Upper lobe of left lung (tissue), 6 donors: Measurements from ENCODE around the gene RRP9. TPM values are rescaled to one million over a fixed set of nuclear protein-coding genes. Genes with fewer than 3 reads are reported as not detected.

Experiments
- ATAC-seq, 2 donors: fragments of 200-7000 bp; cut with Tn5 transposase; one replicate each; pipeline ENCODE4 v1.9.1; 2022; ENCODE audit warnings: mild to moderate bottlenecking in 2 of 2, moderate library complexity in 2 of 2; ENCODE audit not compliant: low FRiP score in 2 of 2
- DNase-seq, 2 donors: peaks; one replicate each; pipeline ENCODE4 v3.0.0-alpha.2; 2019 to 2020
- H3K27ac ChIP-seq, 4 donors: fragments of 200-600 bp; sonication (generic); one replicate each; pipeline ENCODE4 v1.5.1; 2016 to 2019
- H3K27me3 ChIP-seq, 4 donors: fragments of 200-600 bp; sonication (generic); one replicate each; pipeline ENCODE4 v1.5.1; 2017 to 2019
- H3K36me3 ChIP-seq, 4 donors: fragments of 200-600 bp; sonication (generic); one replicate each; pipeline ENCODE4 v1.5.1; 2016 to 2019
- H3K4me1 ChIP-seq, 4 donors: fragments of 200-600 bp; sonication (generic); one replicate each; pipeline ENCODE4 v1.5.1; 2018 to 2019
- H3K4me3 ChIP-seq, 4 donors: fragments of 200-600 bp; sonication (generic); one replicate each; pipeline ENCODE4 v1.5.1; 2017 to 2019; ENCODE audit warnings: mild to moderate bottlenecking in 2 of 4, moderate library complexity in 1 of 4
- H3K9me3 ChIP-seq, 4 donors: fragments of 200-600 bp; sonication (generic); one replicate each; pipeline ENCODE4 v1.5.1; 2018 to 2019
- EP300 ChIP-seq, 4 donors: sonication (generic); formaldehyde crosslinking; IDR thresholded peaks; one replicate each; pipeline ENCODE4 v1.5.1; 2017; ENCODE audit warnings: antibody characterized with exemption in 4 of 4, control low read depth in 2 of 4
- POLR2A ChIP-seq, 4 donors: fragments of 450-650 bp; IDR thresholded peaks; one replicate each; pipeline ENCODE4 v1.5.1; 2016 to 2017; ENCODE audit warnings: antibody characterized with exemption in 4 of 4, mild to moderate bottlenecking in 2 of 4
- POLR2AphosphoS5 ChIP-seq, 2 donors: sonication (generic); formaldehyde crosslinking; IDR thresholded peaks; one replicate each; pipeline ENCODE4 v1.5.1; 2017; ENCODE audit warnings: antibody characterized with exemption in 2 of 2
- WGBS, 2 donors: methylation state at CpG; one replicate each; pipeline ENCODE4 v1.1.5; 2017 to 2018; 5-methylcytosine and 5-hydroxymethylcytosine counted together
- total RNA-seq, 6 donors: library from RNA; depleted of rRNA in 4 of 6; stranded (reverse); fragments of >200 nt in 4 of 6; gene quantifications; one replicate each; pipeline versions ENCODE4 v1.1.0 to v1.2.1, GENCODE V29; 2016 to 2021
- TF ChIP-seq, protein P1 (sequence below), 6 experiments: fragments of 450-650 bp in 4 of 6; fragments of 200-600 bp in 2 of 6; sonication (generic) in 2 of 6; IDR thresholded peaks; one replicate each; pipeline ENCODE4 v1.5.1; 2016 to 2019; ENCODE audit warnings: antibody characterized with exemption in 6 of 6
- donor health status: DM: no; HTN: no; CAD: no; lungs with moderate emphysema.
- donor health status: DM: no; HTN: yes; CAD: no; lungs with severe emphysema.

The RRP9 gene
- total RNA-seq, 6 donors from 2014 or later, result 10.7 to 30.4 (median 19.8) TPM

DNA sequence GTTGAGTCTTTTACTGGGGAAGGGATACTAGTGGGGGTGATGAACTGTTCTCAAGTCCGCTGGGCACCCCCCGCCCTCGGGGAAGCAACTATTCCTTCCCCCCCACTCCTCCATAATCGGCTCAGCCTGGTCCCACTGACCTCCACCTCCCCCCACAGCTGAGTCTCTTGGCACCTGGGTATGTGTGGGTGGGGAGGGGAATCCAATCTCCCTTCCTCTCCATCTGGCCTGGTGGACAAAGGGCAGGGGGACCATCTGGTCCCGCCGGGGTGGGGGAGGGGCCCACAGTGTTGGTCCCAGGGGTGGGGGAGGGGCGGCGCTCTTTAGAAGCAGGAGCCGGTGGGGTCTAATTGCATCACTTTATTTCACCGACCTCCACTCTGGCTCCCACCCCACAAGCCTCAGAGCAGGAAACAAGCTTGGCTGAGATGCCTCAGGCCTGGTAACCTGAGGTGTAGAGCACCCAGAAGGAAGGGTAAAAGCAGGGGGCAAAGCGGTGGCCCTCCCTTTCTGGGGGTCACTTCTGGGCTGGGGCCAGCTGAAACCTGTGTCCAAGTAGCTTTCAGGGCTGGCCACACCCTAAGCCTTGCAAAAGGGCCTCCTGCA is 26.6 kb upstream of the RRP9 start:
- TF ChIP-seq, protein P1, sequence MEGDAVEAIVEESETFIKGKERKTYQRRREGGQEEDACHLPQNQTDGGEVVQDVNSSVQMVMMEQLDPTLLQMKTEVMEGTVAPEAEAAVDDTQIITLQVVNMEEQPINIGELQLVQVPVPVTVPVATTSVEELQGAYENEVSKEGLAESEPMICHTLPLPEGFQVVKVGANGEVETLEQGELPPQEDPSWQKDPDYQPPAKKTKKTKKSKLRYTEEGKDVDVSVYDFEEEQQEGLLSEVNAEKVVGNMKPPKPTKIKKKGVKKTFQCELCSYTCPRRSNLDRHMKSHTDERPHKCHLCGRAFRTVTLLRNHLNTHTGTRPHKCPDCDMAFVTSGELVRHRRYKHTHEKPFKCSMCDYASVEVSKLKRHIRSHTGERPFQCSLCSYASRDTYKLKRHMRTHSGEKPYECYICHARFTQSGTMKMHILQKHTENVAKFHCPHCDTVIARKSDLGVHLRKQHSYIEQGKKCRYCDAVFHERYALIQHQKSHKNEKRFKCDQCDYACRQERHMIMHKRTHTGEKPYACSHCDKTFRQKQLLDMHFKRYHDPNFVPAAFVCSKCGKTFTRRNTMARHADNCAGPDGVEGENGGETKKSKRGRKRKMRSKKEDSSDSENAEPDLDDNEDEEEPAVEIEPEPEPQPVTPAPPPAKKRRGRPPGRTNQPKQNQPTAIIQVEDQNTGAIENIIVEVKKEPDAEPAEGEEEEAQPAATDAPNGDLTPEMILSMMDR (IDR thresholded peaks at IDR 0.05), result no peak
- TF ChIP-seq POLR2A (IDR thresholded peaks at IDR 0.05) (no peak), EP300 (IDR thresholded peaks at IDR 0.05) (no peak)
- H3K27ac ChIP-seq, result peak overlapping the region; percentile 74 to 95 (median 90)
- H3K4me1 ChIP-seq, result peaks cover 15 to 49% (median 28%) of the 10 kb centered on the region in 4 donors
- H3K9me3 ChIP-seq, result no peaks in the 10 kb centered on the region
- 22% methylated on average over 10 of the region's 11 CpGs; no CpG with 5 or more reads in 1 of the 2 donors for WGBS, 2 donors
- H3K36me3 ChIP-seq, result no peaks in the 10 kb centered on the region
- peak overlapping the region; percentile 83 to 92 (median 86) for H3K4me3 ChIP-seq
- DNase-seq (no peak), ATAC-seq (peak in 1 of 2 donors; percentile 2)
- peaks cover 0 to 4% (median 0%) of the 10 kb centered on the region in 4 donors for H3K27me3 ChIP-seq

DNA sequence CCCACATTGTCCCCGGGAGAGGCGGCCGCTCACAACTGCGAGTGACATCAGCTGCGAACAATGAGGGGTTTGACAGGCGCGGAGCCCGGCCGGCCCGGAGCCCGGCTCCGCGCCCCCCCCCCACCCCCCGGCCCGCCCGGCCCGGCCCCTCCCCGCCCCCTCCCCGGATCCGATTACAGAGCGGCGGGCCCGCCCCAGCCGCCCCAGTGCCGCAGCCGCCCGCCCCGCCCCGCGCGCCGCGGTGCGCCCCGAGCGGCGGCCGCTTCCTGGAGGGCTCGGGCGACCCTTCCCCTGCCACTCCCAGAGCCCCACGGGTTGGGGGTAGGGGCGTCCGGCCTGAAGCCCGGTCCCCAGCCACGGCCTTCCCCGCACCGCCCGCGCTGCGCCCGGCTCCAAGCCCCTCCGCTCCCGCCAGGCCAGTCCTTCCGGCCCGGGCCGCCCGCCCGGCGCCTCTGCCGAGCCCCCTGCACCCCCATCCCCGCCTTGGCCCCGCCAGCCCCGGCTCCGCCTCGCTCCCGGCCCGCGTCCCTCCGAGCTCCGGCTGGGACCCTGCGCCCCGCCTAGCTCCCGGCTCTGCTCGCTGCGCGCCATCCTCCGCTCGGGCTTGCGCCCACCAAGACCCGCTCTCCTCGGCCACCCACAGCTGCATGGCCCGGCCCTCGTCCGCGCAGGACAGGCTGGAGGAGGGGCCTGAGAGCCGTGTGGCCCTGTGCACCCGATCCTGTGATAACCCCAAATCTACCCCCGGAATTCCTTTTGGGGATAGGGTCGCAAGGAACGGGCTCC is 25.9 kb upstream of the RRP9 start, which contains the start of gene PCBP4:
TSS of gene PCBP4 (minus strand) at position 71 of the 786 bp plus-strand sequence. CDS start 6,214 bp downstream, outside the sequence.
- no peak for TF ChIP-seq EP300 (IDR thresholded peaks at IDR 0.05)
- TF ChIP-seq POLR2A (IDR thresholded peaks at IDR 0.05), result peak in 2 of 4 donors; percentile 22 to 68
- TF ChIP-seq, protein P1 (IDR thresholded peaks at IDR 0.05), result no peak
- TF ChIP-seq POLR2AphosphoS5 (IDR thresholded peaks at IDR 0.05), result peak in 1 of 2 donors; percentile 54
- H3K27ac ChIP-seq, result peak within 1 kb of the TSS; percentile 74 to 95 (median 90)
- DNase-seq, result peak; percentile 75 to 91
- no peaks in the 10 kb centered on the region for H3K36me3 ChIP-seq
- peak within 1 kb of the TSS; percentile 83 to 92 (median 86) for H3K4me3 ChIP-seq
- H3K9me3 ChIP-seq, result no peaks in the 10 kb centered on the region
- WGBS, 2 donors, result 0% methylated on average over 16 of the region's 90 CpGs; no CpG with 5 or more reads in 1 of the 2 donors
- ATAC-seq, result peak in 1 of 2 donors; percentile 80
- peaks cover 11 to 42% (median 22%) of the 10 kb centered on the region in 4 donors for H3K4me1 ChIP-seq
- peaks cover 0 to 4% (median 0%) of the 10 kb centered on the region in 4 donors for H3K27me3 ChIP-seq

DNA sequence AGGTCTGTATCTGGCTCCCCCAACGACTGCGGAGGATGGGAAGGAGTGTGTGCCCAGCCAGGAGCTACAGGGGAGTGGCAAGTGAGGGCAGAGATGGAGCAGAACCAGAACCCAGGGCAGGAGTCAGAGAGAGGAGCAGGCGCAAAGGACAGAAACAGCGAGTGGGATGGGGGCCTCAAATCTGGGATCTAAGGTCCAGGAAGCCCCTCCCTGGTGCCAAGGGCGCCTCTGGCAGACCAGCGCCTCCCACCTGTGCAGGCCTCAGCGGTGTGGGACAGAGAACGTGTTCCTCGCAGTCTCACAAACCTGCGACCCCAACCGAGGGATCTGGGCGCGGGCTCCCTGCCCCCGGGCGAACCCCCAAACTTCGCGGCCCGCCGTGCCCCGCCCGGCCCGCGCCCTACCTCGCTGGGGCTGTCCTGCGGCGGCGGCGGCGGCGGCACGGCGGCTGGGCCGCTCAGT is 25.2 kb upstream of the RRP9 start:
- Histone ChIP-seq H3K27ac (peak overlapping the region; percentile 74 to 95 (median 90)), H3K4me3 (peak overlapping the region; percentile 51 to 92 (median 84)), H3K27me3 (peaks cover 0 to 4% (median 0%) of the 10 kb centered on the region in 4 donors), H3K4me1 (peaks cover 11 to 40% (median 22%) of the 10 kb centered on the region in 4 donors), H3K9me3 (no peaks in the 10 kb centered on the region), H3K36me3 (no peaks in the 10 kb centered on the region)
- 13 to 15% methylated on average over 5 to 6 of the region's 33 CpGs for WGBS, 2 donors
- DNase-seq, result peak in 1 of 2 donors; percentile 91
- TF ChIP-seq EP300 (IDR thresholded peaks at IDR 0.05), result no peak
- TF ChIP-seq POLR2A (IDR thresholded peaks at IDR 0.05), result peak in 1 of 4 donors; percentile 34
- no peak for TF ChIP-seq POLR2AphosphoS5 (IDR thresholded peaks at IDR 0.05)
- no peak for ATAC-seq

DNA sequence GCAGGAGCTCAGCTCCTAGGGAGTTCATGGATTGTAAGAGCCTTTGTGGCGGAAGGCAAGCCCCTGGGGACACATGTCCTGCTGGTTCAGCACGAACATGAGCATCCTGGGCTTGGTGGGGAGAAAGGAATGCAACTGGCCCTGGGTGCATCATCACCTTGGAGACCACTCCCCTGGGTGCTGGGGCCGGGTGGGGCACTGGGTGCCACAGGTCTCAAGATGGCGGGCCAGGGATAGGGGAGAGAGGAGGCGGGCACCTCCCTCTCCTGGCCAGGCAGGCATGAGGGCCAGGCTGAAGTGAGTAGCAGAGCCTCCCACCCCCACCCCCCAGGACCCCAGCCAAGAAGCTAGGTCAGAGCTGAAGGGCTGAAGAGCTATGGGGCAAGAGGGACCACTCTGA is 24.8 kb upstream of the RRP9 start:
- H3K27ac ChIP-seq, result peak overlapping the region in 3 of 4 donors; percentile 74 to 95 (median 94)
- DNase-seq (no peak), ATAC-seq (no peak)
- no peaks in the 10 kb centered on the region for H3K9me3 ChIP-seq
- peak overlapping the region; percentile 51 to 92 (median 84) for H3K4me3 ChIP-seq
- 83 to 95% methylated on average over 4 to 5 of the region's 5 CpGs for WGBS, 2 donors
- TF ChIP-seq, protein P1 (IDR thresholded peaks at IDR 0.05), result no peak
- H3K36me3 ChIP-seq, result no peaks in the 10 kb centered on the region
- peaks cover 11 to 38% (median 22%) of the 10 kb centered on the region in 4 donors for H3K4me1 ChIP-seq
- peaks cover 0 to 4% (median 0%) of the 10 kb centered on the region in 4 donors for H3K27me3 ChIP-seq

DNA sequence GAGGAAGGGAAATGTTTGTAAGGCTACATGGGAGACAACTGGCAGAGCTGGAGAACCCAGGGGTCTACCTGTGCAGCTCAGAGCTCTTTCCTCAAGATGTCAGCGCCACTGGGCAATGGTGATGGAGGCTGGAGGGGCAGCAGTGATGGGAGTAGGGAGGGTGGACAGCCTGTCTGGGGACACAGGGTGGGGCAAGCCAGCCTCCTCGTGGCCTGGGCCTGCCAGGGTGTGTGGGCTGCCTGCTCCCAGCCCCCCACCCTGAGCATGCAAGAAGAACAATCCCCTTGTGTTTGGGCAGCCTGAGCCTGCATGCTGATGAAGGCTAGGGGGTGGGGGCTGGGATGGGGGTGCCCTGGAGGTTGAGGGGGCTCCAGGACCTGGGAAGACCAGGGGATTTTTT is 24.3 kb upstream of the RRP9 start:
- WGBS, 2 donors, result 77 to 83% methylated on average over 2 of the region's 2 CpGs
- Histone ChIP-seq H3K4me1 (peaks cover 11 to 34% (median 22%) of the 10 kb centered on the region in 4 donors), H3K27me3 (peaks cover 0 to 4% (median 0%) of the 10 kb centered on the region in 4 donors), H3K27ac (no peak overlapping the region), H3K36me3 (peaks cover 0 to 2% (median under 1%) of the 10 kb centered on the region in 4 donors), H3K4me3 (peak overlapping the region in 1 of 4 donors; percentile 83), H3K9me3 (no peaks in the 10 kb centered on the region)
- TF ChIP-seq EP300 (IDR thresholded peaks at IDR 0.05), result no peak
- TF ChIP-seq POLR2A (IDR thresholded peaks at IDR 0.05), result no peak
- TF ChIP-seq, protein P1 (IDR thresholded peaks at IDR 0.05), result no peak
- no peak for TF ChIP-seq POLR2AphosphoS5 (IDR thresholded peaks at IDR 0.05)
- no peak for DNase-seq
- ATAC-seq, result no peak
